Stimulated activated CD8-positive, alpha-beta memory T cell treated with anti-CD3 and anti-CD28 coated beads, Interleukin-4, amount 100 ng/mL, for 24 hours (primary cell): ENCODE measurements around the gene COX19.
"Not testable (repeated sequence)": the region's sequence is repeated elsewhere in the genome, so short reads cannot be mapped to it uniquely, and the experiment has no call there.

ENCODE experiments used
- DNase-seq: peaks from one replicate; pipeline ENCODE4 v3.0.0-alpha.2; 2020; ENCODE audit warnings: low read depth

Gene COX19

DNA sequence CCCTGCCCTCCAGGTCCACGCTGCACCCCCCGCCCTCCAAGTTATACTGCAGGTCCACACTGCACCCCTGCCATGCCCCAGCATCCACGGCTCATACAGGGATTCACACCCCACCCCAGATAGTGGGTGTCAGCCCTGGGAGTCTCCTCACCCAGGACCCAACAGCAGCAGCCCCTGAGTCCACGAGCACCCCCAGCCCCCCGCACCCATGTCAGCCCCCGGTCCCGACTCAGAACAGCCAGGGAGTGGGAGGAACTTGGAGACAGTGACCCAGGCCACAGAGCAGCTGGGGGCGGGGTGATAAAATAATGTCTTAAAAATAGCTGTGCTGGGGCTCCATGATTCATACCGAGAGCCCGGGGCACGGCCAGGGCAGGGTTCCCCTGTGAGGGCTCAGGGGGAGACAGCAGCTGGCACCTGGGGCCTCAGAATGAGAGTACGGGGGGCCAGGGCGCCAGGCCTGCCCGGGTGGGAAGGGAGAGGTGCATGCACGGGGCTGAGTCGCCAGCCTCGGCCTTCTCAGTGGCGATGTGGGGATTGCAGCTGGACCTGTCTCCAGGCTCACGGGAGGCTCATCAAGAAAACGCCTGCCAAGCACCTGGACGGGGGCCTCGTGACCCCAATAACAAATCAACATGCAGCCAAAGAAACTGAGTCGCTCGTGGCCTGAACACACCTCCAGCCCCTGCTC is 50.7 kb downstream of the COX19 start:
- peak; percentile 81 for DNase-seq

DNA sequence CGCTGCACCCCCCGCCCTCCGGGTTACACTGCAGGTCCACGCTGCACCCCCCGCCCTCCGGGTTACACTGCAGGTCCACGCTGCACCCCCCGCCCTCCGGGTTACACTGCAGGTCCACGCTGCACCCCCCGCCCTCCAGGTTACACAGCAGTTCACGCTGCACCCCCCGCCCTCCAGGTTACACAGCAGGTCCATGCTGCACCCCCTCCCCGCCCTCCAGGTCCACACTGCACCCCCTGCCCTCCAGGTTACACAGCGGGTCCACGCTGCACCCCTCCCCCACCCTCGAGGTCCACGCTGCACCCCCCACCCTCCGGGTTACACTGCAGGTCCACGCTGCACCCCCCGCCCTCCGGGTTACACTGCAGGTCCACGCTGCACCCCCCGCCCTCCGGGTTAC is 51.3 kb downstream of the COX19 start:
- not testable (repeated sequence) for DNase-seq

DNA sequence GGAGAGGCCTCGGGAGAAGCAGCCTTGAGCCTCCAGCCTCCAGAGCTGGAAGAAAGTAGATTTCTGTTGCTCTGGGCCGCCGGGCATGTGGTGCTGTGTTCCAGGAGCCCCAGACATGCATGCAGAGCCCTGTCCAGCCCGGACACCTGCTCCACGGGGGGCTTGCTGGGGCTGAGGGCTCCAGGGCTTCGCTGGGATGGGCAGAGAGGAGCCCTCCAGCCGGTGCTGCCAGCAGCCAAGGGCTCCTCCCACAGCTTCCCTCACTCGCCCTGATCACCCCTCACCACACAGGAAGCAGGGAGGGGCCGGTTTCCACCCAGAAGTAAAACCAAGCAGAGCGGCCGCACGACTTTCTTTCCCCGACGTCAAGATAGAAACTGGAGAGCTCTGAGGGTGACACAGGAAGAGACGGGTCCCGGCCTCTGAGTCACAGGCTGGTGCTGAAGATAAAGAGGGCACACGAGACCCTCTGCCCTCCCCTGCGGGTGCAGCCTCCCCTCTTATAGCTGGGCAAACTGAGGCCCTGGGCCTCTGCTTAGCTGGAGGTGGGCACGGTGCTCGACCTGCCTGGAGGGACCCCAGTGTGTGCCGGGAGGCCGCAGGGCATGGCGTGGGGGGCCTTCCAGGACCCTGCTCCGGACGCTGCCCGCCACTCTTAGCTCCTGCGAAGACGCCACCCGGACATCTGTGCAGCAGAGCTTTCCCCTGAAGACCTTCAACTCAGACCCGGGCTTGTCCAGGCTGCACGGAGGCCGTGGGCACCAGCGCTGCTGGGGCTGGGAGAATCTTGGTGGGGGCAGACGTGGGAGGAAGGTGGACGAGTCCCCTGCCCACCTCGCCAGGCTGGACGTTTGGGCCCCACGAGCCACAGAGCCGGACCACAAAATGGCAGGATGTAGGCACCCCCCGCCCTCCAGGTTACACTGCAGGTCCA is 52.0 kb downstream of the COX19 start:
- peak; percentile 92 for DNase-seq

DNA sequence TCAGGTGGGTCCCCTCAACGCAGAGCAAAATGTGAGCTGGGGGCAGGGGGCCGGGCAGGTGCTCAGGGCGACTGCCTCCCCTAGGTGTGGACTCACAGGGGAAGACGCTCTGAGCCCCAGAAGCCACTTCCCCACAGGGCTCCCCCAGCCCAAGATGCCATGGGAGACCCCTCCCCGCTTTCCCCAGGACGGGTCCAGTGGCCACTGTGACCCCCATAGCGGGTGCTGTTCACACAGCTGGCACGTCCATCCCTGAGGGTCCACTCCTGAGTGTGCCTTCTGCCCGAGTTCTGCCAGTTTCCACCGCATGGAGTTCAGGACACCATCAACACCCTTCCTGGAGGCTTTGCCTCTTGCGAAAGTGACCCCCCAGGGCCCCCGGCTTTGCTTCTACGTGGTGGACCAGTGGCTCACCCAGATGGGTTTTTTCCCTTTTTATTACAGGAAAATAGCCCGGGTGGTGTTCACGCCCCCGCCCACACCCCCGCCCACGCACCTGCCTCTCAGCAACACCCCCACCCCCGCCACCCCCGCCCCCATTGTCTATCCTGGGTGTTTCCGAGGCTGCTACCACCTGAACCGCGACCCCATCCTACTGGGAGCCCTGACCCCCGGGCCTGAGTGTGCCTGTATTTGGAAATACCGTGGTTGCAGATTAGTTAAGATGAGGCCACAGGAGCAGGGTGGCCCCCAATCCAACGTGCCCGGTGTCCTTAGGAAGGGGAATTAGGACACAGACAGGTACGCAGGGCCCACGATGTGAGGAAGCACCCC is 52.8 kb downstream of the COX19 start:
- DNase-seq, result peak; percentile 62

DNA sequence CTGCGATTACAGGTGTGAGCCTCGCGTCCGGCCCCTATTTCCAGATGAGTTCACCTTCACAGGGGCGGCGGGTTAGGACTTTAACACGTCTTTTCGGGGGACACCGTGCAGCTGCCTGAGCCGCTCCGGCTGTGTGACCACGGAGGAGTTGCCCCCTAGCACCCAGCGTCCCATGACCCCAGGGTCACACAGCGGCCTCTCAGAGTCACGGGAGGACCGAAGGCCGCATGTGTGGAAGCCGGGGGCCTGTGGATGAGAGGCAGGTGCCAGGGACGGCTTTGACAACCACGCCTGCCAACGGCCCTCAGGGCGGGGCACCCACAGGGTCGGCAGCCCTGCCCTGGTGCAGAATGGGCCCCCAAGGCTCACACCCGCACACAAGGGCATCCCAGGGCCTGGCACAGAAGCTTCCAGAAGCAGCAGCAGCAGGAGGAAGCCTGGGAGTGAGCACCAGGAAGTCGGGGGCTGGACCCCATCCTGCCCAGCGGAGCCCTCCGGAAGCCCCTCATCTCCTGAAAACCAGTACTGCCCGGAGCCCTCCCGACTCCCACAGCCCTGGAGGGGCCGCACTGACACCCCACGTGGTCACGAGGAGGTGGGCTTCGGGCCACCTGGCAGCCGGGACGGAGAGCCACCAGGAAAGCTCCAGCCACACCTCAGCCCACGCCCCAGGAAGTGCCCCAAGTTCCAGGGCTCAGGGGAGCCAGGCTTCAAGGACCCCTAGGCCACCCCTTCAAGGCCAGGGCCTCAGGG is 53.6 kb downstream of the COX19 start:
- DNase-seq, result no peak

DNA sequence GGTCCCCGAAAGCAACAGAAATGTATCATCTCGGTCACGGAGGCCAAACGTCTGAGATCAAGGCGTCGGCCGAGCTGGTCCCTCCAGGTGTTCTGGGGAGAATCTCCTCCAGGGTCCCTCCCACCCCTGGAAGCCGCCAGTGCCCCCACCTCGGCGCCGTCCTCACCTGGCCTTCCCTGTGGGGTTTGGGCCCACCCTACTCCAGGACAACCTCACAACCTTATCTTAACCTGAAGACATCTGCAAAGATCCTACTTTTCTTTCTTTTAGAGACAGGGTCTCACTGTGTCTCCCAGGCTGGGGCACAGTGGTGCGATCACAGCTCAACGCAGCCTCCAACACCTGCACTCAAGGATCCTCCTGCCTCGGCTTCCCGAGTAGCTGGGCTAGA is 54.3 kb downstream of the COX19 start:
- no peak for DNase-seq

DNA sequence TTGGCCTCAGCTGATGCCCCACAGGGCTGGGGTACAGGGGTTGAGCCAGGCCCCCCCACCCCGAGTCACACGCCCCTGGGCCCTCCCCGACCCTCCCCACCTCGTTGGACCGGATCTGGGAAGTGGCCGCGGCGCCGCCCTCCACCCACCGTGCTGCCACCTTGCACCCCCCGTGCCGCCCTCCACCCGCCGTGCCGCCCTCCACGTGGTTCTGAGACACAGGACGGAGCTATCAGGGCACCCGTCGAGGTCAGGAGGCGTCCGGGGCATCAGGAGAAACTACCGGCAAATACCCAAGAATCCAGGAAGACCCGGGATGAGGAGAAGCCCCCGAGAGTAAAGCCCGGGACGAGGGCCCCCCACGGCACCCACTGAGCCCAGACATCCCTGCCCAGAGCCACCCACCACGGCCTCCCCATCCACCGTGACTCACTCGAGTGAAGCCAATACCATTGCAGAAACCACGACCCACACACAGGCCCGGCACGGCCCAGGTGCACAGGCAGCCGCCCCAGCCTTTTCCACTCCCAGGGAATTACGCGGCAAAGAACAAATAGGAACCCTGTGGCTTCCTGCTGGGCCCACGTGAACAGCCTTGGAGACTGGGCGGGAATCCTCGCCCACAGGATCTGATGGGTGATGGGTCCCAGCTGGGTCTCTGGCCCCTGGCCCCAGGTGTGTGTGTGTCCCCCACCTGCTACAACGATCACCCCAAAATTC is 54.8 kb downstream of the COX19 start:
- DNase-seq, result no peak

DNA sequence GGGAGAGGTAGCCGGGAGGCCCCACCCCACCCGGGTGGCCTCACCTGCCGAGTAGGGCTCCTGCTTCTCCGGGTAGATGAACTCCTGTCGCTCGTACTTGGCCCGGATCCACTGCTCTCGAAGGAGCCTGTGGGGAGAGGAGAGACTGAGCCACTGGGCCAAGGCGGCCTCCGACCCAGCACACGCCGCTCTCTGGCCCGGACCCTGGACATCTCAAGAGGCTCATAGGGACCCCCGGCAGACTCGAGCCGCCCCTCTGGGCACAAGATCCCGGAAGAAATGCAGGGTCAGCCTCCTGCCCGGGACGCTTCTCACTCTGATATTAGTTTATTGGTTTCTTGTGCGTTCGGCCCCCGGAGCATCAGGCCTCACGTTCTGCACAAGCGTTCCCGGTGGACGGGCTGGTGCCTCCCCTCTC is 55.4 kb downstream of the COX19 start:
- DNase-seq, result no peak

DNA sequence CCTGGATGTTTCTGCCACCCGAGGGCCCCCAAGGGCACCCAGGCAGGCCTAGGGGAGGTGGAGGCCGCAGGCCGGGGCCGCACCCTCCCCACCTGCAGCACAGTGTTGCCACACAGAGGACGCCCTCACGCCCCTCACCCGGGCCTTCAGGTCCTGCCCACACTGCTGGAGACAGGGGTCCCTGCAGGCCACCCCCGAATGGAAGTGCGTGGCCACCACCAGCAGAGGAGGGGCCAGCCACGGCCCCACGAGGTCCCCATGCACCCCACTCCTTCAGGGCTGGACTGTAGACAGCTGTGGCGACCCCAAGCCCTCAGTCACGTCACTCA is 56.3 kb downstream of the COX19 start:
- DNase-seq, result no peak

DNA sequence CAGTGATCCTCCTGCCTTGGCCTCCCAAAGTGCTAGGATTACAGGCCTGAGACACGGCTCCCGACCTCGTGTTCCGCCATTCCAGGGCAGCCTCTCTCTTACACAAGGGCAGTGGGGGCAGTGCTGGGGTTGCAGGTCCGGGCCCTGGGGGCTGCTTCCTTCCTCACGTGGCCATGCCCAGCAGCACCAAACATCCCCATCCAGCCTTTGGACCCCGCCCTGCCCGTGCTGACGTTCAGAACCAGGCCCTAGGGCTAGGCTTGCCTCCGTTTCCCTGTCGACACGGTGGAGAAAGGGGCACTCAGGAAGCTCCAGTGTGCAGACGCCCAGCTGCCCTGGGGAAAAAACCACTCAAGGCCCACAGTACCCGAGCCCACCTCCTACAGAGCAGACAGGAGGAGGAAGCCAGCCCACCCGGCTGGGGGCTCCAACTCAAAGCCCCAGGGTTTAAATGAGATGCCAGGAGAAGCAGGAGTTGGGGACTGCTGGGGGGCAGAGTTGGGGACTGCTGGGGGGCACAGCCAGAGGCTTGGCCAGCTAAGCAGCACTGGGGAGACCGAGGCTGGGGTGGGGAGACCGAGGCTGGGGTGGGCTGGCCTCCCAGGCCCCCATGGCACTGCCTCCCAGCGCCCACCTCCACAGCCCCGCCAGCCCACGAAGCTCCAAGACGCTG is 56.8 kb downstream of the COX19 start:
- DNase-seq, result no peak

DNA sequence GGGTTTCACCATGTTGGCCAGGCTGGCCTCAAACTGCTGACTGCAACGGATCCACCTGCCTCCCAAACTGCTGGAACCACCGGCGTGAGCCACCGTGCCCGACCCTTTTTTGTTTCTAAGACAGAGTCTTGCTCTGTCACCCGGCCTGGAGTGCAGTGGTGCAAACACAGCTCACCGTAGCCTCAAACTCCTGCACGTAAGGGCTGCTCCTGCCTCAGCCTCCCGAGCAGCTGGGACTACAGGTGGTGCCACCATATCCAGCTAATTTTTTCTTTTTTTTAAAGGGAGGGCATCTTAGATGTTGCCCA is 57.3 kb downstream of the COX19 start:
- DNase-seq, result no peak

DNA sequence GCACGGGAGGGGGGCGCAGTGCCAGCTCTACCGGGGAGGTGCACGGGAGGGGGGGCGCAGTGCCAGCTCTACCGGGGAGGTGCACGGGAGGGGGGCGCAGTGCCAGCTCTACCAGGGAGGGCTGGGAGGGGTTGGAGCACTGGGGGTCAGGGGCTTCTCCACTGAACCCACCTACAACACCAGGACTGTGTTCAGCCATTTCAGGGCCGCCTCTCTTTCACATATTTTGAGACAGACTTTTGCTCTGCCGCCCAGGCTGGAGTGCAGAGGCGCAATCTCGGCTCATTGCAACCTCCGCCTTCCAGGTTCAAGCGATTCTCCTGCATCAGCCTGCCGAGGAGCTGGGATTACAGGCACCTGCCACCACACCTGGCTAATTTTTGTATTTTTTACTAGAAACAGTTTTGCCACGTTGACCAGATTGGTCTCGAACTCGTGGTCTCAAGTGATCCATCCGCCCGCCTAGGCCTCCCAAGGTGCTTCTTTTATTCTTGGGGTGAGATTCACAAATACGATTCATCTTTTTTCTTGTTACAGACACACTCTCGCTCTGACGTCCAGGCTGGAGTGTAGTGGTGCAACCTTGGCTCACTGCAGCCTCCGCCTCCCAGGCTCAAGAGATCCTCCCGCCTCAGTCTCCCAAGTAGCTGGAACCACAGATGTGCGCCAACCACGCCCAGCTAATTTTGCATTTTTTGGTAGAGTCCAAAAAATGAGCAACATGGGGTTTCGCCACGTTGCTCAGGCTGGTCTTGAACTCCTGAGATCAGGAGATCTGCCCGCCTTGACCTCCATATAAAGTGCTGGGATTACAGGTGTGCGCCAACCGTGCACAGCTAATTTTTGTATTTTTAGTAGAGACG is 57.9 kb downstream of the COX19 start:
- DNase-seq, result no peak

DNA sequence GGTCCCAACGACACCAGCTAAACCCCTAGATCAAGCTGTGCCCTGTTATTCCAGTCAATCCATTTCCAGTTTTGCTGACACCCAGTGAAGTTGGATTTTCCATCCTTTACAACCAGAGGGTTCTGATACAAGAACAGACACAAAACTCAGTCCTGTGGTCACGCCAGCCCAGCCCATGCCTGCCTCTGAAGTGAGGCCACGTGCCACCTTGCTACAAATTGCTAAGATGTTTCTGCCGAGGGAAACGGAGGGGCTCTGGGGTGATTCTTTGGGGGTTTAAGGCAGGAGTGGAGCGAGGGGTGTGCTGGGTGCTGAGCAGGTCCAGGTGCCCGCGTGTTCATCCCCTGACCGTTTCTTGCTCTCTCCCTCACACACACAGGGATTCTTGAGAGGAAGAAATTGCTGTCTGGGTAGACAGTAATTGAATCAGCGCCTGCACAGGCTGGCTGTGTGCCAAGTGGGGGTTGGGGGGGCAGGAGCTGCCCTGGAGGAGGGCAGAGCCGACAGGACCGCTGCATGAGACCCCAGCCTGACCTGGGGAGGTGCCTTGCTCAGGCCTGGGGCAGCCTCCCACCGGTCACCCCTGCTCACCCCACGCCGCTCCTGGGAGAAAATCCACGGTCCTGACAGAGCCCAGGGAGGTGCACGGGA is 58.9 kb downstream of the COX19 start:
- DNase-seq, result no peak
